SK-N-MC (cell line): ENCODE data around the gene ACP7.

ENCODE experiments used
- EZH2 ChIP-seq: fragments of 200-600 bp; sonication (generic); IDR thresholded peaks from one replicate; pipeline ENCODE4 v1.6.1; 2017; ENCODE audit warnings: antibody characterized with exemption
- FOXP2 ChIP-seq: optimal IDR thresholded peaks from 2 replicates; pipeline ENCODE3; 2011; ENCODE audit warnings: mild to moderate bottlenecking, moderate library complexity; ENCODE audit not compliant: insufficient read depth; ENCODE audit errors: extremely low read length, control extremely low read depth
- POLR2AphosphoS5 ChIP-seq: IDR thresholded peaks from 2 replicates; pipeline ENCODE4 v1.6.1; 2012; ENCODE audit warnings: mild to moderate bottlenecking, low read depth, low read length, borderline replicate concordance

DNA sequence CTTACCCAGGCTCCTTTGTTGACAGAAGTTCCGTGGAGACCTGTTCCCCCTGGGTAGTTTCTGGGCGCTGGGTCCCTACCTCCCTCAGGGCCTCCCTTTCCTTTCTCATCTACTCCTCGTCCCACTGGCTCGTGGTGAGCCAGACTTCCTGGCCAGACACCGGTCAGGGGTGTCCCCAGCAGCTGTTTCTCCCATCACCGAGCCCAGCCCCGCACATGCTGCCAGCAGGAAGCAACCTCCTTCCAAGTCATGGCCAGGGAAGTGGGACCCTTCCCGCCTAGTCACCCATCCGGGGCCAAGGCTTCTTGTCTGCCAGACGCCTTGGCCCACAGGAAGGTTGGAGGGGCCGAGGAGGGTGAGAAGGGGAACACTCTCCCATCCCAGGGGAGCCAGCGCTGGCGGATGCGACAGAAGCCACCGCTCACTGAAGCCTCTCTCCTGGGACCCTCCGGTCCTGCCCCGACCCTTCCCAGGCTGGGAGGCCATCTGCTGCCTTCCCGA, 47.1 kb downstream of the ACP7 start:
- TF ChIP-seq POLR2AphosphoS5 (no peak), EZH2 (no peak), FOXP2 (no peak)
